22Rv1 (cell line): ENCODE data around the gene COA8.

ENCODE experiments used
- H3K27ac ChIP-seq: fragments of 450-650 bp; 2 replicates; pipeline ENCODE4 v1.5.1; 2017
- ZFX ChIP-seq: fragments of 450-650 bp; IDR thresholded peaks from 2 replicates; pipeline ENCODE4 v1.6.1; 2017; ENCODE audit warnings: antibody characterized with exemption, borderline replicate concordance
- TF ChIP-seq, protein P1 (sequence below): fragments of 450-650 bp; IDR thresholded peaks from 2 replicates; pipeline ENCODE4 v1.5.1; 2017; ENCODE audit warnings: mild to moderate bottlenecking

The COA8 gene

DNA sequence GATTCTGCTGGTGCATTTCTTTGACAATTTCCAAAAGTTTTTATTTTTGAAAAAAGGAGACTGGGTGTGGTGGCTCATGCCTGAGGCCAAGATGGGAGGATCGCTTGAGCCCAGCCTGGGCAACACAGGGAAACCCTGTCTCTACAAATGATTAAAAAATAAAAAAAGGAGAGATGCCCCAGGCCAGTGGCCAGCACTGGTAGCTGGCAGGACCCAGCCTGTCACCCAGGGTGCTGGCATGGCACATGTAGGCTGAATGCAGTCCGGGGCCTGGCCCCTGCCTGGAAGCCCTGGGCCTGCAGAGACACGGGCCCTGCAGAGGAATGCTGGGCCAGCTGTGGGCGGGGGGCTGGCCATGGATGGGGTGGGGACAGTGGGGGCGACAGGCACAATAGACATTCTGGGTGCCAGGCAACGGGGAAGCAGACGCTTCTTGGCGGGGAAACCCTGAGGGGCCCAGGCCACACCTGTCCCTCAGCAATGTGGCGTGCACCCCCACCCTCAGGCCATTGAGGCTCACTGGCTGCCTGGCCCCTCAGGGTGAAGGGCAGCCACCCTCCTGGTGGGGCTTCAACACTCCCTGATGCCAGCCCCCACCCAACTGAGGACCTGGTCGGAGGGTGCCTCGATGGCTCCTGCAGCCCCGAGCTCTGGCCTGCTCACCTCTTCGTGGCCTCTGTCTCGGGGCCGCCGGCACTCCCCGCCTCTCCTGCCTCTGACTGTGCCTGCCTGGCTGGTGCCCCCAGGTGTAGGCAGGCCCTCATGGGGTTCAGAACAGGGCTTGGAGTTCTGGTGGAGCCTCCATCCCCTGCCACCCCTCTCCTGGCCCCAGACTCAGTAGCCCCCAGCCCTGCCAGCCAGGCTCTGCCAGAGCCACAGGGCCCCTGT is 21.7 kb upstream of the COA8 start:
- TF ChIP-seq, protein P1, sequence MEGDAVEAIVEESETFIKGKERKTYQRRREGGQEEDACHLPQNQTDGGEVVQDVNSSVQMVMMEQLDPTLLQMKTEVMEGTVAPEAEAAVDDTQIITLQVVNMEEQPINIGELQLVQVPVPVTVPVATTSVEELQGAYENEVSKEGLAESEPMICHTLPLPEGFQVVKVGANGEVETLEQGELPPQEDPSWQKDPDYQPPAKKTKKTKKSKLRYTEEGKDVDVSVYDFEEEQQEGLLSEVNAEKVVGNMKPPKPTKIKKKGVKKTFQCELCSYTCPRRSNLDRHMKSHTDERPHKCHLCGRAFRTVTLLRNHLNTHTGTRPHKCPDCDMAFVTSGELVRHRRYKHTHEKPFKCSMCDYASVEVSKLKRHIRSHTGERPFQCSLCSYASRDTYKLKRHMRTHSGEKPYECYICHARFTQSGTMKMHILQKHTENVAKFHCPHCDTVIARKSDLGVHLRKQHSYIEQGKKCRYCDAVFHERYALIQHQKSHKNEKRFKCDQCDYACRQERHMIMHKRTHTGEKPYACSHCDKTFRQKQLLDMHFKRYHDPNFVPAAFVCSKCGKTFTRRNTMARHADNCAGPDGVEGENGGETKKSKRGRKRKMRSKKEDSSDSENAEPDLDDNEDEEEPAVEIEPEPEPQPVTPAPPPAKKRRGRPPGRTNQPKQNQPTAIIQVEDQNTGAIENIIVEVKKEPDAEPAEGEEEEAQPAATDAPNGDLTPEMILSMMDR = no peak
- no peak for TF ChIP-seq ZFX
- peak overlapping the region; percentile 27; the same call in 1 of the 2 replicates for H3K27ac ChIP-seq

DNA sequence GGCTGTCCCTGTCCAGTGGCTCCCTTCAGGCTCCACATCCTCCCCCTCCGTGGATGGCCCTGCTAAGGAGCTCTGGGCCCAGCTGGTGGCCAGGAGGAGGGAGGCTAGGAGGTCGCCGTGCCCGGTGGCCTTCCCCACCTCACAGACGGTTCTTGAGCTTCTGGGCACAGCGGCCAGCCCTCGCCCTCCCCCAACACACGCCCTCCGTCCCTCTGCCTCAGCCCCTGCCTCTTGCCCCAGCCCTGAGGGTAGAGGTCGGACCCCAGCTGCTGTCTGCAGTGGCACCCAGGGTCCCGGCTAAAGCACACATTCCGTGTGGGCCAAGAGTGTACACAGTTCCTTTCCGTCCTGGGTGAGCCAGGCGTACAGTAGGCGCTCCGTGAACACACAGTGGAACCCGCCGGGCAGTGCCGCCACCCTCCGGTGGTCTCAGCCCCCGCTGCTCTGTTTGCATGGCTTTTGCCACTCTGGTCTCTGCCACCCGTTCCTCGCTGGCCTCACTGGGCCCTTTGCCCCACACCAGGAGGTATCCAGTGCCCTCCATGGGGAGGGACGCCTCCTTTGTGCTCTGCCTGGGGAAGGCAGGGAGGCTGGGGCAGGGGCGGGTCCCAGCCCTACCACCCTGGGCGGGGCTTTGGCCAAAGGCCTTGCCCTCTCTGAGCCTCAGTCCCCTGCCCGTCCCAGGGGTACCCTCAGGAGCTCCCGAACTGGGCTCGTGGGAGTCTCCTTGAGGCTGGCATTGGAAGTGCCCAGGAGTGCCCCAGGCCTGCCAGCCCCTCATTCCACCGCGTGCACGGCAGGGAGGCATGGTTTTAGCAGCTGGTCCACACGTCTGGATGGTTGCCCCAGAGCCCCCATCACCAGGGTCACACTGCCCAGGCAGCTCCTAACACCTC is 20.8 kb upstream of the COA8 start:
- no peak overlapping the region for H3K27ac ChIP-seq
- TF ChIP-seq, protein P1 = no peak
- no peak for TF ChIP-seq ZFX

DNA sequence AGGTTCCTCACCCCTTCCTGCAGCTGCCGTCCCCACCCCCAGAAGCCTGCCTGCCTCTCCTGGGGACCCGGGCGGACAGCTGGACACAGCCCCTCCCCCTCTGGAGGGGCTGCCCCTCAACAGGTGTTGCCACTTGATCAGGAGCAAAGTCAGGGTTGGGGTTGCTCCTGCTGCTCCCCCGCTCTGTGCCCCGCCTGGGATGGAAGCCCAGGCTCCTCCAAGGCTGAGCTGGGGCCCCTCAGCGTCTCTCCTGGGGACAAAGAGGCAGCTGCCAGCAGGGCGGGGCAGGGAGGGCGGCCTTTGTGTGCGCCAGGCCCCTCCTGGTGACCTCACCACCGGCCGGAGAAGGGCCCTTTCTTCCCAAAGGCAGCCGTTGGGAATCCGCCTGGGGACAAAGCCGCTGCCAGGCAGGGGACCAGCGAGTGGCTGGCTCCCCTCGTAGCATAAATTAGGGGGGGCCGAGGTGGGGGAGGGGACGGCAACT is 20.1 kb upstream of the COA8 start:
- no peak overlapping the region for H3K27ac ChIP-seq
- TF ChIP-seq, protein P1 = no peak
- TF ChIP-seq ZFX = no peak

DNA sequence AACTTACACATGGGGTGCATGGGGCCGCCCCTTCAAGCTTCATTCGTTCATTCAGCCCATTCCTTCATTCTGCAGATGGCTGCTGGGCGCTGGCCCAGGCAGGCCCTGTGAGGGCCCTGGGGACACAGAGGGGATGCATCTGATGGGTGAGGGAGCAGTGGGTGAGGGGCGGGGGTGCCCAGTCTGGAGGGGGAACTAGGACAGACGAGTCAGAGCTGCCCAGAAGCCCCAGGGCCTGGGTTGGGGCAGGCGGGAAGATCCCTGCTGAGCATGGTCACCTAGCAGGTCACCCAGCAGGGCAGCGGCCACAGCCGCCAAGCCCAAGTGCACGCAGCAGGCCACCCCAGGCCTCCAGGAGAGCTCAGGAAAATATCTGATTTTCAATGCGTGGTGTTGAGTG is 19.6 kb upstream of the COA8 start:
- TF ChIP-seq ZFX = no peak
- TF ChIP-seq, protein P1 = no peak
- no peak overlapping the region for H3K27ac ChIP-seq

DNA sequence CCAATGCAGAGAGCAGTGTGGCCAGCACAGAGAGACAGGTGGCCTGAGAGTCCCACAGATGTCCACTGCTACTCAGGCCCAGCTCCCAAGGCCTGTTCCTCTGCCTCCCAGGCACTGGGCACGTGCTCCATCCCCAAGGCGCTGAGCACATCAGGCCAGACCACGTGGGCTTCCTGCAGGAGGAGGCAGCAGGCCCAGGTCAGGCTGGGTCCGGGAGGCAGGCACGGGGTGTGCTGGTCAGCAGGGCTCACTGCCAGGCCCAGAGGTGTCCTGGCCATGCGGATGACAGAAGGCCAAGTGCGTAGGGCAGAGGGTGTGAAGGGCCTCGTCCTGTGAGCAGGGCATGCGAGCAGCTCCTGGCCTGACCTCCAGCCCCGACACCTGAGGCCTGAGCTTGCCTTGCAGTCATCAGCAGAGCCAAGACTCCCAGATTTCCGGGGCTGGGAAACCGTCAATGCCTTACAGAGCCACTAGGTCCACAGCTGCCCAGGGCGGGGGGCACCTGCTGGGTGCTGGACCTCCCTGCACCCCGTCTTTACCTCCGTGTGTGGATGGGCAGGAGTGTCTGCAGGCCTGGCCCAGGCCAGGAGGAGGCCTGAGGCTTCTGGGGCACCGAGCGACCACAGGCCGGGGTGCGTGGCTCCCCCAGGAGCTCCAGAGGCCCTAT is 18.9 kb upstream of the COA8 start:
- TF ChIP-seq, protein P1 = no peak
- no peak overlapping the region for H3K27ac ChIP-seq

DNA sequence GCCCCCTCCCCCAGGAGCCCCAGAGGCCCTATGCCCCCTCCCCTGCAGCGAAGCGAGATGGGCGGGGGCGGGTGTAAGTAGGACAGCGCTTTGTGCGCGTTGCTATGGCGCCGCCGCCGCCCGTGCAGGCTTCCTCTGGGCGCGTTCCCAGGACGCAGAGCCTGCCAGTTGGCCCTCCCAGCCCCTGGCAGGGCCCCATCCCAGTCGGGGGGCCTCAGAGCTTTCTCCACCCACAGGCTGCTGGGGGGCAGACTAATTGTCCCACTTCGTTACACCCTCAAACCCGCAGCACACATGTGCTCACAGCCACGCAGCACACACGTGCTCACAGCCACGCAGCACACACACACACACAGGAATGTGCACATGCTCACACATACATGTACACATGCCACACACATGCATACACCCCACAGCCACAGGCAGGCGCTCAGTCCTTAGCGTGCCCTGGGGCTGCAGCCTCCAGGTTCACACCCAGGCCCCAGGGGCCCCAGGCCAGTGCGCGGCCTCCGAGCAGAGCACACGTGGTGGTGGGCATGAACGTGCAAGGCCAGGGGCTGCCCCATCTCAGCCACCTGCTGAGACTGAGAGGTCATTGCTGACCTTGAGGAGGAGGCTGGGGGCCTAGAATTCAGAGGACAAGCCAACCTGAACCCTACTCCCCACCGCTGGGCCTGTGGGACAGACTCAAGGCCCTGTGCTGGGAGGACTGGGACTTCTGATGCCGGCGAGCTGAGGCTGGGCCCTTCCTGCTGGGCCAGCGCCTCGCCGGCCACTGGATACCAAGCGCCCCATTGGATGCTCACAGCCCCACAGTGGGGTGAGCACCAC is 18.2 kb upstream of the COA8 start:
- H3K27ac ChIP-seq = no peak overlapping the region

More for the DNA sequence above, 18.2 kb upstream of the COA8 start:
- TF ChIP-seq, protein P1 = no peak
- no peak for TF ChIP-seq ZFX
